NT2/D1 (cell line): ENCODE measurements around the gene BCL11B.

Experiments used
- DNase-seq: peaks from one replicate; pipeline ENCODE4 v3.0.0-alpha.2; 2011; ENCODE audit warnings: low read depth, low spot score
- H3K27me3 ChIP-seq: 2 replicates; pipeline ENCODE4 v1.6.0; 2011; ENCODE audit warnings: mild to moderate bottlenecking; ENCODE audit not compliant: insufficient read length, insufficient read depth
- H3K36me3 ChIP-seq: 2 replicates; pipeline ENCODE4 v1.6.1; 2011; ENCODE audit warnings: mild to moderate bottlenecking, low read length, mixed read lengths; ENCODE audit not compliant: insufficient read depth, insufficient read length
- H3K4me1 ChIP-seq: 2 replicates; pipeline ENCODE4 v1.5.1; 2011; ENCODE audit not compliant: insufficient read depth, insufficient read length
- H3K4me3 ChIP-seq: 2 replicates; pipeline ENCODE4 v1.5.1; 2011; ENCODE audit warnings: low read depth; ENCODE audit not compliant: insufficient read length
- H3K9ac ChIP-seq: 2 replicates; pipeline ENCODE4 v1.6.0; 2011; ENCODE audit warnings: low read depth; ENCODE audit not compliant: insufficient read length
- H3K9me3 ChIP-seq: 2 replicates; pipeline ENCODE4 v1.5.1; 2011; ENCODE audit warnings: mild to moderate bottlenecking, low read length; ENCODE audit not compliant: insufficient read depth
- SUZ12 ChIP-seq: IDR thresholded peaks from 2 replicates; pipeline ENCODE4 v1.6.1; 2011; ENCODE audit not compliant: insufficient read length, insufficient read depth; ENCODE audit errors: extremely low read depth
- YY1 ChIP-seq: IDR thresholded peaks from 2 replicates; pipeline ENCODE4 v1.6.1; 2011; ENCODE audit not compliant: insufficient read length, insufficient read depth
- ZNF274 ChIP-seq: IDR thresholded peaks from 2 replicates; pipeline ENCODE4 v1.6.1; 2011; ENCODE audit warnings: mild to moderate bottlenecking, low read depth, low read length

BCL11B gene

GRCh38 chr14:99195602-99196309 lies 76.2 kb downstream of the BCL11B start:
- H3K4me3 ChIP-seq: no peak overlapping the region
- no peak overlapping the region for H3K9ac ChIP-seq
- H3K9me3 ChIP-seq: no peaks in the 10 kb centered on the region
- H3K27me3 ChIP-seq: no peaks in the 10 kb centered on the region
- H3K36me3 ChIP-seq: no peaks in the 10 kb centered on the region
- TF ChIP-seq YY1 (no peak), ZNF274 (no peak), SUZ12 (no peak)
- no peaks in the 10 kb centered on the region for H3K4me1 ChIP-seq
- DNase-seq: no peak

GRCh38 chr14:99194736-99195135 lies 77.3 kb downstream of the BCL11B start:
- no peaks in the 10 kb centered on the region for H3K27me3 ChIP-seq
- no peak overlapping the region for H3K4me3 ChIP-seq
- no peak for DNase-seq
- no peak overlapping the region for H3K9ac ChIP-seq
- no peak for TF ChIP-seq SUZ12
- no peak for TF ChIP-seq ZNF274
- no peak for TF ChIP-seq YY1
- H3K9me3 ChIP-seq: no peaks in the 10 kb centered on the region
- H3K4me1 ChIP-seq: no peaks in the 10 kb centered on the region
- no peaks in the 10 kb centered on the region for H3K36me3 ChIP-seq

- DNase-seq: no peak
- H3K36me3 ChIP-seq: no peaks in the 10 kb centered on the region
- H3K4me1 ChIP-seq: peaks cover 1% of the 10 kb centered on the region
- no peak overlapping the region for H3K4me3 ChIP-seq
- no peaks in the 10 kb centered on the region for H3K9me3 ChIP-seq
- H3K27me3 ChIP-seq: no peaks in the 10 kb centered on the region
- no peak for TF ChIP-seq ZNF274
- TF ChIP-seq YY1: no peak
- no peak for TF ChIP-seq SUZ12
- H3K9ac ChIP-seq: no peak overlapping the region
Measured at GRCh38 chr14:99194136-99194535, 77.9 kb downstream of the BCL11B start.

- Histone ChIP-seq H3K9ac (no peak overlapping the region), H3K36me3 (no peaks in the 10 kb centered on the region), H3K4me1 (peaks cover 2% of the 10 kb centered on the region), H3K4me3 (no peak overlapping the region), H3K9me3 (no peaks in the 10 kb centered on the region), H3K27me3 (no peaks in the 10 kb centered on the region)
- no peak for DNase-seq
- TF ChIP-seq ZNF274 (no peak), YY1 (no peak), SUZ12 (no peak)
Measured at GRCh38 chr14:99192830-99193229, 79.2 kb downstream of the BCL11B start.

GRCh38 chr14:99192028-99192621 lies 79.9 kb downstream of the BCL11B start:
- no peak for DNase-seq
- H3K4me3 ChIP-seq: no peak overlapping the region
- no peaks in the 10 kb centered on the region for H3K9me3 ChIP-seq

GRCh38 chr14:99191395-99192027 lies 80.5 kb downstream of the BCL11B start:
- H3K9me3 ChIP-seq: no peaks in the 10 kb centered on the region
- H3K4me1 ChIP-seq: peaks cover 2% of the 10 kb centered on the region
- H3K36me3 ChIP-seq: no peaks in the 10 kb centered on the region
- DNase-seq: no peak
- no peak overlapping the region for H3K9ac ChIP-seq
- H3K4me3 ChIP-seq: no peak overlapping the region
- no peak for TF ChIP-seq YY1
- TF ChIP-seq SUZ12: no peak
- no peak for TF ChIP-seq ZNF274
- H3K27me3 ChIP-seq: no peaks in the 10 kb centered on the region

More at GRCh38 chr14:99192028-99192621, 79.9 kb downstream of the BCL11B start:
- H3K27me3 ChIP-seq: no peaks in the 10 kb centered on the region
- H3K9ac ChIP-seq: no peak overlapping the region
- H3K36me3 ChIP-seq: no peaks in the 10 kb centered on the region
- no peak for TF ChIP-seq ZNF274
- no peak for TF ChIP-seq YY1
- TF ChIP-seq SUZ12: no peak
- peaks cover 2% of the 10 kb centered on the region for H3K4me1 ChIP-seq
